Measurements from ENCODE around the gene HERC6.
"Not testable (repeated sequence)": the region's sequence is repeated elsewhere in the genome, so short reads cannot be mapped to it uniquely, and the experiment has no call there.

HERC6 gene

DNA sequence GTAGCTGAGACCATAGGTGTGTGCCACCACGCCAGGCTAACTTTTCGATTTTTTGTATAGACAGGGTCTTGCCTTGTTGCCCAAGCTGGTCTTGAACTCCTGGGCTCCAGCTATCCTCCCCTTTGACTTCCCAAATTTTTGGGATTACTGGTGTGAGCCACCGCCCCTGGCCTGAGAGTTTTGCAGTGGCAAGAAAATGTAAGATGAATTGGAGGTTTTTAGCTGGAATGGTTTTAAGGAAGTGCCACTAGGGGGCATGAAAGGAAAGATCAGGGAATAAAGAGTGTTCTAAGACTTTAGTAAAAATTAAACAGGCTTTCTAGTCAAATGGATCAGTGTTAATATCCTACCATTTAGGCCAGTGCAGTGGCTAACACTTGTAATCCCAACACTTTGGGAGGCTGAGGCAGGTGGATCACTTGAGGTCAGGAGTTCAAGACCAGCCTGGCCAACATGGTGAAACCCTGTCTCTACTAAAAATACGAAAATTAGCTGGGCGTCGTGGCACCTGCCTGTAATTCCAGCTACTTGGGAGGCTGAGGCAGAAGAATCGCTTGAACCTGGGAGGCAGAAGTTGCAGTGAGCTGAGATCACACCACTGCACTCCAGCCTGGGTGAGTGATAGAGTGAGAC is 9.4 kb upstream of the HERC6 start:
- TF ChIP-seq, protein P1, sequence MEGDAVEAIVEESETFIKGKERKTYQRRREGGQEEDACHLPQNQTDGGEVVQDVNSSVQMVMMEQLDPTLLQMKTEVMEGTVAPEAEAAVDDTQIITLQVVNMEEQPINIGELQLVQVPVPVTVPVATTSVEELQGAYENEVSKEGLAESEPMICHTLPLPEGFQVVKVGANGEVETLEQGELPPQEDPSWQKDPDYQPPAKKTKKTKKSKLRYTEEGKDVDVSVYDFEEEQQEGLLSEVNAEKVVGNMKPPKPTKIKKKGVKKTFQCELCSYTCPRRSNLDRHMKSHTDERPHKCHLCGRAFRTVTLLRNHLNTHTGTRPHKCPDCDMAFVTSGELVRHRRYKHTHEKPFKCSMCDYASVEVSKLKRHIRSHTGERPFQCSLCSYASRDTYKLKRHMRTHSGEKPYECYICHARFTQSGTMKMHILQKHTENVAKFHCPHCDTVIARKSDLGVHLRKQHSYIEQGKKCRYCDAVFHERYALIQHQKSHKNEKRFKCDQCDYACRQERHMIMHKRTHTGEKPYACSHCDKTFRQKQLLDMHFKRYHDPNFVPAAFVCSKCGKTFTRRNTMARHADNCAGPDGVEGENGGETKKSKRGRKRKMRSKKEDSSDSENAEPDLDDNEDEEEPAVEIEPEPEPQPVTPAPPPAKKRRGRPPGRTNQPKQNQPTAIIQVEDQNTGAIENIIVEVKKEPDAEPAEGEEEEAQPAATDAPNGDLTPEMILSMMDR (IDR thresholded peaks at IDR 0.05; ENCODE audit: low read length): peak; percentile 58
- H2AFZ ChIP-seq (ENCODE audit: low read length): not testable (repeated sequence)
- peak; percentile 42 for DNase-seq

DNA sequence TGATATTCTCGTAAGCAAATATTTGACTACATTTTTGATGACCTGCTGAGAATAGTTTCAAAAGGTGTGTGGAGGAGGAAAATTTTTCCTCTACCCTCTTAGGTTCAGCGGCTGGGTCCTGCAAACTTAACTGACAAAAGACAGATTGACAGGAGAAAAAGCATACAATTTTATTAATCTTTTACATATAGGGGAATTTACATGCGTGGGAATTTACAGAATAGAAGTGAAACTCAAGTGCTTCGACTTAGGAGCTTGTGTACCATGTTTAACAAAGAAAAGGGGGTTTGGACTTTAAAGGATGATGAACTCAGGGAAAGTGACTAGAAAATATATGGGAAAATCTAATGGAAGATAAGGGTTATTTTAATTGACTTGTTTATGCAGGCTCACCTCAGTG is 2.5 kb downstream of the HERC6 start:
- no peak for DNase-seq
- Histone ChIP-seq H3K9me3 (replicated peaks; ENCODE audit: insufficient read depth, low read length) (no peaks in the 10 kb centered on the region), H2AFZ (ENCODE audit: low read length) (no peak overlapping the region), H3K4me1 (ENCODE audit: low read length) (peaks cover 17% of the 10 kb centered on the region), H3K4me2 (ENCODE audit: low read depth, low read length) (no peak overlapping the region), H3K36me3 (replicated peaks; ENCODE audit: insufficient read depth, low read length) (no peaks in the 10 kb centered on the region), H3K27ac (ENCODE audit: low read length) (no peak overlapping the region), H3K9me2 (replicated peaks; ENCODE audit: insufficient read depth, low read length) (no peaks in the 10 kb centered on the region), H3F3A (ENCODE audit: insufficient read depth, low read length) (peaks cover 30% of the 10 kb centered on the region), H4K20me1 (ENCODE audit: insufficient read depth, low read length) (no peaks in the 10 kb centered on the region), H3K79me2 (ENCODE audit: low read length) (no peaks in the 10 kb centered on the region), H3K9ac (ENCODE audit: low read length) (no peak overlapping the region), H3K4me3 (ENCODE audit: low read length) (no peak overlapping the region), H3K27me3 (replicated peaks; ENCODE audit: insufficient read depth, low read length) (no peaks in the 10 kb centered on the region)
- TF ChIP-seq EZH2 (optimal IDR thresholded peaks at IDR 0.05; ENCODE audit: low read depth, low read length) (no peak), EZH2phosphoT487 (IDR thresholded peaks at IDR 0.05; ENCODE audit: low read length) (no peak)
- TF ChIP-seq, protein P1 (IDR thresholded peaks at IDR 0.05; ENCODE audit: low read length): no peak

More for the DNA sequence above, 9.4 kb upstream of the HERC6 start:
- H3K9me2 ChIP-seq (replicated peaks; ENCODE audit: insufficient read depth, low read length); H3K4me1 ChIP-seq (ENCODE audit: low read length); H3K9me3 ChIP-seq (replicated peaks; ENCODE audit: insufficient read depth, low read length); H3K27ac ChIP-seq (ENCODE audit: low read length); H4K20me1 ChIP-seq (ENCODE audit: insufficient read depth, low read length); H3K79me2 ChIP-seq (ENCODE audit: low read length); H3K27me3 ChIP-seq (replicated peaks; ENCODE audit: insufficient read depth, low read length); H3F3A ChIP-seq (ENCODE audit: insufficient read depth, low read length); H3K9ac ChIP-seq (ENCODE audit: low read length); H3K4me2 ChIP-seq (ENCODE audit: low read depth, low read length); H3K36me3 ChIP-seq (replicated peaks; ENCODE audit: insufficient read depth, low read length); H3K4me3 ChIP-seq (ENCODE audit: low read length): not testable (repeated sequence)

DNA sequence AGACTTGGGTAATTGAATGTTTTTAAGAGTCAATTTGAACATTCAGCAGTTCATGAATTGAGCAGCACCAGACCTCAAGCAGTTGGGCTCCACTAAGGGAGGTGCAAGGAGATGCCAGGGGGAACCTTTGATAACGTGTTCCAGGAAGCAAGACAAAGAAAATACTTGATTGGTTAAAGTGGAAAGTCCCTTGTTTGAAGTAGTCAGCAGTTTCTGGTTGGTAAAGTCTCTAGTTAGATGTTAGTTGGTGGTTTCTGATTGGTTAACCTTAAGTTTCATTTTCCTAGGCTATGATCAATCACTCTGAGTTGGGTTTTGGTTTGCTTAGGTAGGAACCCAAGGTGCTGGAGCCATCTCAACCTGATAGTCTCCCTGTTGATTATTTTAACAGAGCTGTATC is 4.0 kb downstream of the HERC6 start:
- Histone ChIP-seq H3K27ac (ENCODE audit: low read length) (peak overlapping the region; percentile 50; the same call in 1 of the 2 replicates), H3K79me2 (ENCODE audit: low read length) (no peaks in the 10 kb centered on the region), H3K9me2 (replicated peaks; ENCODE audit: insufficient read depth, low read length) (no peaks in the 10 kb centered on the region), H3K9ac (ENCODE audit: low read length) (no peak overlapping the region), H3K4me1 (ENCODE audit: low read length) (peaks cover 17% of the 10 kb centered on the region), H3K4me3 (ENCODE audit: low read length) (no peak overlapping the region), H3K9me3 (replicated peaks; ENCODE audit: insufficient read depth, low read length) (no peaks in the 10 kb centered on the region), H3F3A (ENCODE audit: insufficient read depth, low read length) (peaks cover 25% of the 10 kb centered on the region), H3K36me3 (replicated peaks; ENCODE audit: insufficient read depth, low read length) (no peaks in the 10 kb centered on the region), H4K20me1 (ENCODE audit: insufficient read depth, low read length) (no peaks in the 10 kb centered on the region), H3K4me2 (ENCODE audit: low read depth, low read length) (0 out of 2 replicates have a peak overlapping the region, but pooled peaks have one; percentile 8), H3K27me3 (replicated peaks; ENCODE audit: insufficient read depth, low read length) (no peaks in the 10 kb centered on the region), H2AFZ (ENCODE audit: low read length) (0 out of 2 replicates have a peak overlapping the region, but pooled peaks have one; percentile 14)
- DNase-seq: peak; percentile 79
- no peak for TF ChIP-seq EZH2 (optimal IDR thresholded peaks at IDR 0.05; ENCODE audit: low read depth, low read length)
- TF ChIP-seq, protein P1 (IDR thresholded peaks at IDR 0.05; ENCODE audit: low read length): no peak

Data from MM.1S (cell line).